ENCODE results near the gene JTB. TPM values are rescaled to one million over a fixed set of nuclear protein-coding genes. Genes with fewer than 3 reads are reported as not detected.

The JTB gene
- total RNA-seq, 1 experiment from 2014 or later: 194 TPM

GRCh38 chr1:153991806-153992205 lies 14.3 kb upstream of the JTB start:
- Mint-ChIP-seq H3K36me3 (ENCODE audit: insufficient read depth, unreplicated experiment) (peaks cover 64% of the 10 kb centered on the region), H3K27ac (ENCODE audit: low read depth, unreplicated experiment) (peak overlapping the region; percentile 98), H3K27me3 (ENCODE audit: insufficient read depth, unreplicated experiment) (no peaks in the 10 kb centered on the region), H3K4me3 (ENCODE audit: unreplicated experiment) (peak overlapping the region; percentile 90), H3K4me1 (ENCODE audit: insufficient read depth, unreplicated experiment) (peaks cover 24% of the 10 kb centered on the region), H3K9me3 (ENCODE audit: unreplicated experiment) (no peaks in the 10 kb centered on the region)
- intact Hi-C loops (cut with micrococcal nuclease): no loop called here
- ChIA-PET POLR2A (interaction anchor here (0.6 to 13.2 kb wide), 21 partner anchors 9 to 551 kb away, joined by 3 to 358 read pairs (median 18); partner anchors contain the start of genes CREB3L4, CRTC2, DENND4B and GATAD2B), CTCF (interaction anchor here (1.0 to 7.8 kb wide), 4 partner anchors 15 to 364 kb away, joined by 3 to 80 read pairs (median 34); partner anchors contain the start of genes GATAD2B, JTB and S100A13)
- BruUV-seq (replicated peaks): no TSS peak
- no peak for DNase-seq (ENCODE audit: unreplicated experiment)
- no peak for TF ChIP-seq CTCF (IDR thresholded peaks at IDR 0.05; ENCODE audit: unreplicated experiment)

DNA sequence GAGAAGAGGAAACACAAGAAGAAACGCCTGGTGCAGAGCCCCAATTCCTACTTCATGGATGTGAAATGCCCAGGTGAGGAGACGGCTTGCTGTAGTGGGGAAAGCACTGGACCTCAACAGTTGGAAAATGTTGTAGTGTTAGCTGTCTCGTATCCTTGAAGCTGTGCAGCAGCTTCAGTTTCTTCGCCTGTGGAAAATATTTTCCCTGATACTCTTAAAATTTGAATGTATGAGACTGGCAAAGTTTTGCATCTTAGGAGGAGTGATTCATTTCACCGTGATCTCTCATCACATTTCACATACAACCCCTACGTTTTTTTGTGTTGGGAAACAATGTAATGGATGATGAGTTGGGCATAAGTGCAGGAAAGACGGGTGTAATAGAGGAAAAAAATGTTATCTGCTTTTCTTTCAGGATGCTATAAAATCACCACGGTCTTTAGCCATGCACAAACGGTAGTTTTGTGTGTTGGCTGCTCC lies 13.7 kb upstream of the JTB start:
- Mint-ChIP-seq H3K4me3 (ENCODE audit: unreplicated experiment) (peak overlapping the region; percentile 90), H3K36me3 (ENCODE audit: insufficient read depth, unreplicated experiment) (peaks cover 60% of the 10 kb centered on the region), H3K27me3 (ENCODE audit: insufficient read depth, unreplicated experiment) (no peaks in the 10 kb centered on the region), H3K9me3 (ENCODE audit: unreplicated experiment) (no peaks in the 10 kb centered on the region), H3K4me1 (ENCODE audit: insufficient read depth, unreplicated experiment) (peaks cover 31% of the 10 kb centered on the region), H3K27ac (ENCODE audit: low read depth, unreplicated experiment) (peak overlapping the region; percentile 98)
- DNase-seq (ENCODE audit: unreplicated experiment): no peak
- intact Hi-C loops (cut with micrococcal nuclease): no loop called here
- TF ChIP-seq CTCF (IDR thresholded peaks at IDR 0.05; ENCODE audit: unreplicated experiment): no peak
- CTCF ChIA-PET: interaction anchor here (1.0 to 7.8 kb wide), 4 partner anchors 14 to 364 kb away, joined by 3 to 80 read pairs (median 34); partner anchors contain the start of genes GATAD2B, JTB and S100A13
- TSS peak; percentile 79 for BruUV-seq (replicated peaks)
- POLR2A ChIA-PET: interaction anchor here (0.6 to 13.2 kb wide), 53 partner anchors 10 to 1029 kb away, joined by 3 to 358 read pairs (median 6); partner anchors contain the start of genes CHTOP, CREB3L4, CRTC2 and DENND4B

DNA sequence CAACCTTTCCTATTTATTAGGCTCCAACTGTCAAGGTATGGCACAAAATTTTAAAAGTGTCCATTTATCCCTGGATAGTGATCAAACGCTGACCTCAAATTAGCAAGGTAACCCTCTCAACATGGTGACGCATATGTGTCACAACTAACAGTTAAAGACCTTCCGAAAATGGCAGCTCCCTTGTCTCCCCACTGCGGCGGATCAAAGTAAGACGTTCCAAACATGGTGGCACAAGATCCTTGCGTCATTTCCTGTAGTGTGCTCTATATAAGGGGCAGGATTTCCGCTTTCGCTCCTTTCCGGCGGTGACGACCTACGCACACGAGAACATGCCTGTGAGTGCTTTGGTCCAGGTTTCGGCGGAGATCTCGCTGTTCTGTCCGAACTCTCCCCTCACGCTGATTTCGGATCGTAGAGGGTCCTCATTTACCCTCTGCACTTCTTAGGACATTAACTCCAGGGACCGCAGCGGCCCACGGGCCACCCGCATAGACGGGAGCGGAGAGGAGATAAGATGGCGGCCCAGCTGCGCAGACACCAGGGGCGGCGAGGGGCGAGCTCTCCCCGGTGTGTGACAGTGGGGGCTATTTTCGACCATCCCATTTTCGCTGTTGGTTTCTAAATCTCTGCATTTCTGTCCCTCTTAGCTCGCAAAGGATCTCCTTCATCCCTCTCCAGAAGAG lies 13.1 kb upstream of the JTB start, which contains the start of gene RPS27:
RPS27 (plus strand) TSS at position 295 of the 683 bp plus-strand sequence; CDS start at position 330, 35 bp downstream.
- intact Hi-C loops (cut with micrococcal nuclease): loop anchor here (1.0 kb wide), 2 partner anchors 192 to 282 kb away; partner anchors contain the start of gene HAX1
- ChIA-PET CTCF (interaction anchor here (0.6 to 7.8 kb wide), 6 partner anchors 14 to 418 kb away, joined by 3 to 80 read pairs (median 4); partner anchors contain the start of genes GATAD2B and JTB), POLR2A (interaction anchor here (0.6 to 13.2 kb wide), 77 partner anchors 10 to 1030 kb away, joined by 3 to 358 read pairs (median 5); partner anchors contain the start of genes CHTOP, CREB3L4, CRTC2 and DENND4B)
- peak within 1 kb of the TSS; percentile 90 for H3K4me3 Mint-ChIP-seq (ENCODE audit: unreplicated experiment)
- peaks cover 33% of the 10 kb centered on the region for H3K4me1 Mint-ChIP-seq (ENCODE audit: insufficient read depth, unreplicated experiment)
- TF ChIP-seq CTCF (IDR thresholded peaks at IDR 0.05; ENCODE audit: unreplicated experiment): no peak
- H3K9me3 Mint-ChIP-seq (ENCODE audit: unreplicated experiment): no peaks in the 10 kb centered on the region
- no peaks in the 10 kb centered on the region for H3K27me3 Mint-ChIP-seq (ENCODE audit: insufficient read depth, unreplicated experiment)
- peak within 1 kb of the TSS; percentile 98 for H3K27ac Mint-ChIP-seq (ENCODE audit: low read depth, unreplicated experiment)
- peaks cover 55% of the 10 kb centered on the region for H3K36me3 Mint-ChIP-seq (ENCODE audit: insufficient read depth, unreplicated experiment)
- peak; percentile 100 for DNase-seq (ENCODE audit: unreplicated experiment)
- BruUV-seq (replicated peaks): no TSS peak

DNA sequence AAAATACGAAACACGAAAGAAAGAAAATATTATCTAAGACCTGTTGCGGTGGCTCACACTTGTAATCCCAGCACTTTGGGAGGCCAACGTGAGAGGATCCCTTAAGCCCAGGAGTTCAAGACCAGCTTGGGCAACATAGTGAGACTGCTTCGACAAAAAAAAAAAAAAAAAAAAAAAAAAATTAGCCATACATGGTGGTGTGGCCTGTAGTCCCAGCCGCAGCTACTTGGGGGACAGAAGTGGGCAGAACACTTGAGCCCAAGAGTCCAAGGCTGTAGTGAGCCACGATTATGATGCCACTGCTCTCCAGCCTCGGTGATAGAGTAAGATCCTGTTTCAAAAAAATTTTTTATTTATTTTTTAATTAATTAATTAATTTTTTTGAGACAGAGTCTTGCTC lies 10.1 kb upstream of the JTB start:
- no peak for DNase-seq (ENCODE audit: unreplicated experiment)
- Mint-ChIP-seq H3K27me3 (ENCODE audit: insufficient read depth, unreplicated experiment) (no peaks in the 10 kb centered on the region), H3K9me3 (ENCODE audit: unreplicated experiment) (no peaks in the 10 kb centered on the region), H3K27ac (ENCODE audit: low read depth, unreplicated experiment) (no peak overlapping the region), H3K36me3 (ENCODE audit: insufficient read depth, unreplicated experiment) (peaks cover 32% of the 10 kb centered on the region), H3K4me1 (ENCODE audit: insufficient read depth, unreplicated experiment) (peaks cover 44% of the 10 kb centered on the region), H3K4me3 (ENCODE audit: unreplicated experiment) (no peak overlapping the region)
- ChIA-PET POLR2A (interaction anchor here (0.7 to 13.2 kb wide), 11 partner anchors 12 to 416 kb away, joined by 3 to 358 read pairs (median 15); partner anchors contain the start of genes CREB3L4, CRTC2, DENND4B and GATAD2B), CTCF (interaction anchor here (0.6 to 7.8 kb wide), 31 partner anchors 11 to 504 kb away, joined by 3 to 80 read pairs (median 5); partner anchors contain the start of genes CREB3L4, DENND4B, GATAD2B and JTB)
- no TSS peak for BruUV-seq (replicated peaks)
- intact Hi-C loops (cut with micrococcal nuclease): loop anchor here (2.0 to 5.0 kb wide), 4 partner anchors 29 to 370 kb away; partner anchors contain the start of genes CRTC2, DENND4B, GATAD2B and S100A14
- no peak for TF ChIP-seq CTCF (IDR thresholded peaks at IDR 0.05; ENCODE audit: unreplicated experiment)

Measured in MCF 10A (cell line).